ENCODE measurements around the gene PLEKHO2.

Gene PLEKHO2

GRCh38 chr15:64893481-64894394 is 52.0 kb downstream of the PLEKHO2 start:
- DNase-seq, result peak; percentile 98

GRCh38 chr15:64894395-64895056 is 52.8 kb downstream of the PLEKHO2 start:
- peak; percentile 90 for DNase-seq

DNA sequence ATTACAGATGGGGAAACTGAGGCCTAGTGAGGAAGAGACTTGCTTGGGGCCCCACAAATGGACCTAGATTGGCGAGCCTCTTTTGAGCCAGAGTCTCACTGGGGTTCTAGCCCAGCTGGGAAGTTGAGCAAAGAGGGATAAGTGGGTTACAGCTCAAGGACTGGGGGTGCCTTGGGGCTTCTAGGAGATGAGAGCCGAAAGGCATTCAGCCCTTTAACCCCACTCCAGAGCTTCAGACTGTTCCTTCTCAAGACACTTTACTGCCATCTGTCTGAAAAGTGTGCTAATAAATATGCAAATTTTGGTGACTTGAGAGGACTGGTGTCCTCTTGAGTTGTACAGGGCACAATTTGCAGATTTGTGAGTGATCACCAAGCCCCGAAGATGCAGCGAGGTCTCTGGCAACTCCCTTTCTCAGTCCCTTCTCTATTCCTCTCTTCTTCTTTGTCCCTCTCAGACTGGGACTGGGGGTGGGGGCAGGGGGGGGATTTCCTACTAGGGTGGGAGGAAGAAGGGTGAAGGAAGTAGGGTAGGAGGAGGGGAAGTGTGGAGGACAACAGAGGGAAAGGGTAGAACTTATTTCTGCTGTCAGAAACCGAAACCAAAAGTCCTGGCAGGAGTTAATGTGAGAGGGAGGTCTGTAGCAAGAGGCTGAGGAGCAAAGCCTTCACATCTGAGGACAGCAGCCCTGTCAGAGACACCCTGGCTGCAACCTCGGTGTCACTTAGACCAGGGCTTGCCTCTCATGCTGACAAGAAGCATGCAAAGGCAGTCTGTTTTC is 53.8 kb downstream of the PLEKHO2 start:
- DNase-seq, result peak; percentile 53

DNA sequence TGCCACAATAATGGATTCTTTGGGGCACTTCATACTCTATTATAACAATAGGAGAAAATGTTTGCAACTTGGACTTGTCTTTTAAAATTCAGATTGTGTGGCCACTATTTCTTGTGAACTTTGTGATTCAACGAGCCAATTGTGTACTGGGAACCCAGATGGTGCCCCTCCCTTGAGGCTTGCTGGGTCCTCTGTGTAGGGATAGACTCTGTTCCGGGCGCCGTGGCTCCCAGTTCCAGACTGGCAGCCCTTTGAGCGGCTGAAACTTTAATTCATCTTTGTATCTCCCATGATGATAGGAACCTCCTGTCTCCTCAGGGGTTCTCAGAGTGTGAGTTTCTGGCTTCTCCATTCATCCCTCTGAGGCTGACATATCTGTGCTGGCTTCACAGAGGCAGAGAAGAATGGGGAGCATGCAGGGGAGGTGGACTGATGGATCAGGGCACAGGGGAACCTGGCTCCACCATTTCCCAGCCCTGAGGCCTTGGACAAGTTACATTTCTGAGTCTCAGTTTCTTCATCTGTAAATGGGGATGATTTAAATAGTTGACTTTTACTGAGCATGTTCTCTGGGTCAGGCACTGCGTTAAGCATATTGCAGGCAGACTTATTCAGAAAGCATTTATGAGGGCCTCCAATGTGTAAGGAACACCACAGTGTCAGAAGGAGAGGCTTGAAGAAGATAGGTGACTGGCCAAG is 54.8 kb downstream of the PLEKHO2 start:
- no peak for DNase-seq

DNA sequence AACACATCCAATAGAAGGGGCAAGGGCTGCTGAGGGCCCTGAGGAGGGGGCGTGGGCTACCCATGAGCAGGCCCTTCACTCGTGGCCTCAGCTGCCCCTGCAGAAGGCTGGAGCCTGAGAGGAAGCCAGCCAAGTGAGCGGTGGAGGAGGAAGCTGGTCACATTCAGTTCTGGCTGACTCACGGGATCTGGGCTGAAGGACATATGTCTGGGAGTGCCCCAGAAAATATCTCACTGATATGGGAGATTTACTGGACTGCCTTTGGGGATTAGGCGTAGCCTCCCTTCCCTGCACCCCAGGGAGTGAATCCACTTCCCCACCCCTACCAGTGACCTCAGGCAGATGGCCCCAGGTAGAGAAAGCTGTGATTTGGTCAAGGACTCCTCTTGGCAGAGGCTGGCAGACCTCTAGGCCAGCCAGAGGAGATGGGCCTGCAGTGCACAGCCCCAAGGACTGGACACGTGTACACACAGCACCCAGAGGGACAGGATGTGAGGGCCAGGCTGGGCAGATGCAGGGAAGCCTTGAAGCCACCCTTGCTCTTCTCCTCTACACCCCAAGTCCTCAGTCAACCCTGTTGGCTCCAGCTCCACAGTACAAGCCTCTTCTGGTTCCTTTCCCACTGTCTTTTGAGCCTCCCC is 55.8 kb downstream of the PLEKHO2 start:
- no peak for DNase-seq

- no peak for DNase-seq
Measured at GRCh38 chr15:64898406-64898805, 56.7 kb downstream of the PLEKHO2 start.

DNA sequence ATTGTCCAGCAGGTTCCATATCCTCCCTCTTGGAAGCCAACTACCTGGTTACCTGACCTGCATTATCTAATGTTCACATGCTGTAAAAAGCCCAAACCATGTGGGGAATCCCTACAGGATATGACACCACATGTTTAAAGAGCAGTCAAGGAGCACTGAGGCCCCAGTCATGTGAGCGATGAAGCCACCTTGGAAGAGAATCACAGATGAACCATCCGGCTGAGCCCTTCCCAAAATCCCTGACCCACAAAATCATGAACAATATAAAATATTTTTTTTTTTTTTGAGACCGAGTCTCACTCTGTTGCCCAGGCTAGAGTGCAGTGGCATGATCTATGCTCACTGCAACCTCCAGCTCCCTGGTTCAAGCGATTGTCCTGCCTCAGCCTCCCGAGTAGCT is 59.4 kb downstream of the PLEKHO2 start:
- no peak for DNase-seq

DNA sequence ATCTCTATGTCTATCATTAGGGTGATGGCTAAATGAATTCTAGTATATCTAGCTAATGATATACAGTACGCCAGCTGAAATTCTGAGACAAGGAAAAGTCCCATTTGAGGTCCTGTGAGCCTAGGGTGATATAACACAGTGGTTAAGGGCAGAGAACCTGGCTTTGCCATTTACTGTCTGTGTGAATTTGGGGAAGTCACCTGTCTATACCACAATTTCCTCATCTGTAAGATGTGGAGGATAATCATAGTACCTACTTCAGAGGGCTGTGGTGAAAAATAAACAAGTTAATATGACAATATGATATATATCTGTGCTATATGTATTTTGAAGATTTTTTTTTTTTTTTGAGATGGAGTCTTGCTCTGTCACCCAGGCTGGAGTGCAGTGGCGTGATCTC is 60.2 kb downstream of the PLEKHO2 start:
- peak; percentile 21 for DNase-seq

- no peak for DNase-seq
Measured at GRCh38 chr15:64902863-64903262, 61.1 kb downstream of the PLEKHO2 start.

DNA sequence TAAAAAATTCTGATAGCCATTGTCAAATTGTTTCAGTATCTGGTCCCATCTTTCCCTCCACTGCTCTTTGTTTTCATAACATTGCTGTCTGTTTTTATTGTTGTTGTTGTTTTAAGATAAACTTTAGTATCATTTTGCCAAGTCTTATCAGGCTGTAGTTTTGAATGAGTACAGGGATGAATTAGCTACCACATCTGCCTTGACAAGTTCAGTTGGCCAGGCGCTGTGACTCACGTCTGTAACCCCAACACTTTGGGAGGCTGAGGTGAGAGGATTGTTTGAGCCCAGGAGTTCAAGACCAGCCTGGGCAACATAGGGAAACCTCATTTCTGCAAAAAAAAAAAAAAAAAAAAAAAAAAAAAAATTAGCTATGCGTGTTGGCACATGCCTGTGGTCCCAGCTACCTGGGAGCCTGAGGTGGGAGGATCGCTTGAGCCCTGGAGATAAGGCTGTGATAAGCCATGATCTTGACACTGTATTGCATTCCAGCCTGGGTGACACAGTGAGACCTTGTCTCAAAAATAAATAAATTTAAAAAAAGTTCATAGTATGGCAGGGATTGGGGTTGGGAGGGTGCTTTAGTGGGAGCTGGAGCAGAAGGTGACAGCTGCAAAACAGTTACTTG is 61.7 kb downstream of the PLEKHO2 start:
- no peak for DNase-seq

- no peak for DNase-seq
Measured at GRCh38 chr15:64904189-64904588, 62.5 kb downstream of the PLEKHO2 start.

DNA sequence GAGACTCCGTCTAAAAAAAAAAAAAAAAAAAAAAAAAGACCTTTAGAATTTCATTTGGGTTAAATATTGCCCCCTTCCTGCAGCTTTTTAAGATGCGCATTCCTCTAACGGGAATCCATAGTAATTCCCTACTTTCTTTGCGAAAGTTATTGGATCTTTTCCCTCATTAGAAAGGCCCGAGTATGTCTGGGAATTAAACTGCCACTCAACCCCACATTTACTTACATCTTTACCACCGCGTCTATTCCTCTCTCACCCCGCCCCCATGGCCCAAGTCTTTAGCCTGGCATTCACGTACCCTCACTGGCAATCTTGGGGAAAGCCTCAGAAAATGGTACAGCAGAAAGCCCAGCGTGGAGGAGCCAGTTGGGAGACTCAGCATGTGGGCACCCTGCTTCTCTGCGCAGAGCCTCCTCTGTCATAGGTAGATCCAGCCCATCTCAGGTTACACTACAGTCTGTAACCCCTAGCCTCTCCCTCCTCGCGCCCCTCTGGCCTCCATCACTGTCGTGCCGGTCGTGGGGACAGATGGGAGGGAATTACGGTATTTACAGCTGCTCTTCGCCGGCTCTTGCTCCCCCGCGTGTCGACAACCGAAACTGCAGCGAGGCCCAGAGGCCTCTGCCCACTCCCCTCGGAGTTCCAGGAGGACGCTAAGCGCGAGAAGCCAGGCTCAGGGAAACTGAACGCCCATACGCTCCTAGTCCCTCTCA is 63.6 kb downstream of the PLEKHO2 start:
- peak; percentile 87 for DNase-seq

GRCh38 chr15:64905941-64906340 is 64.2 kb downstream of the PLEKHO2 start:
- no peak for DNase-seq

DNA sequence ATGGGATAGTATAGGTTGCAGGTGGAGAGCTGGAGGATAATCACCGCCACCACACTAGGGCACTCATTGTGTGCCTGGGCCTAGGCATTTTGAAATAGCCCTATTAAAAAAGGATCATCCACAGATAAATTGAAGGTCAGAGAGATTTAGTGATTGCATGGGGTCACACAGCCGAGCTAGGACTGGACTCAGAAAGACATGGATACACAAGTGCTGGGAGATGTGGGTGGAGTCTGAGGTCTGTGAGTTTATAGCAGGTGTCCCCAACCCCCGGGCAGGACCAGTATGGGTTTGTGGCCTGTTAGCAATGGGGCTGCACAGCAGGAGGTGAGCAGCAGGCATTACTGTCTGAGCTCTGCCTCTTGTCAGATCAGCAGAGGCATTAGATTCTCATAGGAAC is 64.7 kb downstream of the PLEKHO2 start:
- DNase-seq, result no peak

DNA sequence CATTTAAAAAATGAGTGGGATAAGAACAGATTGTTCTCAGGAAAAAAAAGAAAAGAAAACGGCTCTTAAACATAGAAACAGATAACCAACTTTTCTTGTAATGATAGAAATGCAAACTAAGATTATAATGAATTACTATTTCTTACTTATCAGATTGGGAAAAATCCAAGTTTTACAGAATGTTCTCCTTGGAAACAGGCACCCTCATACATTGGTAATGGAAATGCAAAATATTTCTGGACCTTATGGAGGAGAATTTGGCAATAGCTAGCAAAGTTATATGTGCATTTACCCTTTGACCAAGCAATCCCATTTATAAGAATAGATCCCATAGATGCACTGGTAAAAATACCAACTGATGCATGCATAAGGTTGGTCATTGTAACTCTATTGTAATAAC is 66.3 kb downstream of the PLEKHO2 start:
- DNase-seq, result no peak

- no peak for DNase-seq
Measured at GRCh38 chr15:64909546-64909945, 67.8 kb downstream of the PLEKHO2 start.

- DNase-seq, result peak; percentile 44
Measured at GRCh38 chr15:64911311-64912186, 69.8 kb downstream of the PLEKHO2 start, which contains the start of gene ANKDD1A. Gene ANKDD1A, plus strand, starts transcription at chr15:64911902. Its CDS starts 29 bp downstream, at chr15:64911931.

- no peak for DNase-seq
Measured at GRCh38 chr15:64912379-64913325, 70.9 kb downstream of the PLEKHO2 start.

All from CD4-positive, alpha-beta T cell treated with Interleukin-17A for 4 hours (primary cell).